HG03342 (cell line): ENCODE measurements around the gene LIN7B.
"Not testable (repeated sequence)": the region's sequence is repeated elsewhere in the genome, so short reads cannot be mapped to it uniquely, and the experiment has no call there.

ENCODE experiments used
- ATAC-seq: cut with Tn5 transposase; IDR thresholded peaks from one replicate; pipeline ENCODE4 v1.9.1; 2021; ENCODE audit warnings: mild to moderate bottlenecking, moderate library complexity; ENCODE audit not compliant: unreplicated experiment

Gene LIN7B

DNA sequence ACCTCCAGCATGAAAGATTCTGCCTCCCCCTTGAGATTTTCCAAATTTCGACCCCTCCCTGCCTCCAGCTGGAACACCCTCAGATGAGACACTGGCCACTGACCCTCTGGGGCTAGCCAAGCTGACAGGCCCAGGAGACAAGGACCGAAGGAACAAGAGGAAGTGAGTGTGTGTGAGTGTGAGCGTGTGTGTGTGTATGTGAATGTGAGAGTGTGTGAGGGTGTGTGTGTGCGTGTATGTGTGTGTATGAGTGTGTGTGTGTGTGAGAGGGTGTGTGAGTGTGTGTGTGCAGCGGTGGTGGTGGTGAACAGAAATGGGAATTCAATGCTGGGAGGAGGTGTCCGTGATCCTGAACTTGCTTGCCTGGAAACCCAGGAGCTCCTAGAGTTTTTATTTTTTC, 27.2 kb downstream of the LIN7B start:
- ATAC-seq, result no peak

DNA sequence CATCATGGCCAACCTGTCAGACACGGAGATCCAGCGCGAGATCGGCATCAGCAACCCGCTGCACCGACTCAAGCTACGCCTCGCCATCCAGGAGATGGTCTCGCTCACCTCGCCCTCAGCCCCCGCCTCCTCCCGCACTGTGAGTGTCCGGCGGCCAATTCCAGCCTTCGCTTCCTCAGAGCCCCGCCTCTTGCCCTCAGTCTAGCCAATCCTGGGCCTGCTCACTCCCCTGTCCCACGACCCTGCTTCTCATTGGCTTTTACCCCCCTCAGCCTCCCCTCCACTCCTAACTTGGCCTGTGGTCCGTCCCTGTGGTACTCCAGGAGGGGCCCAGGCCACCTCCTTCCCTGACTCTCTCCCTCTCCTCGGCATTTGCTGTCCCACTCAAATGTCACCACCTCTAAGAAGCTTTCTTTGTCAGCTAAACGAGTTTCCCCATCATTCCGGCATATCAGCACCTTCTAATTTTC, 28.7 kb downstream of the LIN7B start:
- ATAC-seq, result peak; percentile 84

GRCh38 chr19:49145573-49146407, 31.6 kb downstream of the LIN7B start:
- ATAC-seq, result no peak

DNA sequence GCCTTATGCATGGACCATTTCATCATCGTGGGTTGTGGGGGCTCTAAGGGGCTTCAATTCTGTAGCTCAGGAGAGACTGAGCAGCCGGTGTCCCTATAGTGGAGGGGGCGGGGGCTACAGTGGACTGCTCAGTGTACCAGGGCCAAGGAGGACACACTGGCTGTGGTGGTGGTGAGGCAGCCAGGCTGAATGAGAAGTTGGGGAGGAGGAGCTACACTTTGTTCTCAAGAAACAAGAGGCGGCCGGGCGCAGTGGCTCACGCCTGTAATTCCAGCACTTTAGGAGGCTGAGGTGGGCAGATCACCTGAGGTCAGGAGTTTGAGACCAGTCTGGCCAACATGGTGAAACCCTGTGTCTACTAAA, 32.2 kb downstream of the LIN7B start:
- not testable (repeated sequence) for ATAC-seq

- no peak for ATAC-seq
These were observed 34.0 kb downstream of the LIN7B start for GRCh38 chr19:49148044-49148682.

DNA sequence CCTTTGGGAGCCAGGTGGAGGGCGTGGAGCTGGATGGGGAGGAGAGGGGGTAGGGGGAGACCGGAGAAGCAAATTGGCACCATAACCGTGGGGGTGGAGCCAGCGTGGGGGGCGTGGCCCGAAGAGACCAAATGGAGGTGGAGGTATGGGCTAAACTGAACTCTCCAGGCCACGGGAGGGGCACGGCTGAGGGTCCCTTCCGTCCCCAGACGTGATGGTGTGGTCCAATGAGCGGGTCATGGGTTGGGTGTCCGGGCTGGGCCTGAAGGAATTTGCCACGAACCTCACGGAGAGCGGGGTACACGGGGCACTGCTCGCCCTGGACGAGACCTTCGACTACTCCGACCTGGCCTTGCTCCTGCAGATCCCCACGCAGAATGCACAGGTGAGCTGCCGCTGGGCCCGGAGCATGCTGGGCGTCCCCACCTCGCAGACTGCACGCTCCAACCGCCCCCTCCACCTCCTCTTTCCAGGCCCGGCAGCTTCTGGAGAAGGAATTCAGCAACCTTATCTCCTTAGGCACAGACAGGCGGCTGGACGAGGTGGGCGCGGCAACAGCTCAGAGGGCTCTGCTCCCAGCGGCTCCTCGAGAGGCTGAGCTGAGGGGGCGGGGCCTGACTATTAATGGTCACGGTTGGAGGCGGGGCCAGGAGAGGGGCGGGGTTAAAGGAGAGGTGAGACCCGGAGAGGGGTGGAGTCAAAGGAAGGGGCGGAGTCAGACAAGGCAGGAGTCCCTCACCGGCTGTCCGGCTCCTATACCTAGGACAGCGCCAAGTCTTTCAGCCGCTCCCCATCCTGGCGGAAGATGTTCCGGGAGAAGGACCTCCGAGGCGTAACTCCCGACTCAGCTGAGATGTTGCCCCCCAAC, 34.8 kb downstream of the LIN7B start:
- no peak for ATAC-seq

DNA sequence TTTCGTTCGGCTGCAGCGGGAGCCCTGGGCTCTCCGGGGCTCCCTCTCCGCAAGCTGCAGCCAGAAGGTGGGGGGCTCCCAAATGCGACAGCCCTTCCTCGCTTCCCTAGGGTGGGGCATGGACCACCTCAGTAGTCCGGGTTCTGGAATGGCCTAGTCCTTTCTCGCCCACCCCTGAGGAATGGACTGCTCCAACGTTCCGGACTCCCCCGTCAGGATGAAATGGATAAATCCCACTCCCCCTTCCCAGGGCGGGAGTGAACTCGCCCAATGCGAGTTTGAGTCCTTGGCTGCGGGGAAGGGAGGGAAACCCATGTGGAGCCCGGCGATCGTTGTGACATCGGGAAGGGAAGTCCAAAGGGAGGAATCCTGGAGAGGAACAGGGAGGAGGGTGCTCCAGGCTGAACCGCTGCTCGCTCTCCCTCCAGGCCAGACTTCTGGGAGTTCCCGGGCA, 35.5 kb downstream of the LIN7B start:
- ATAC-seq, result no peak

DNA sequence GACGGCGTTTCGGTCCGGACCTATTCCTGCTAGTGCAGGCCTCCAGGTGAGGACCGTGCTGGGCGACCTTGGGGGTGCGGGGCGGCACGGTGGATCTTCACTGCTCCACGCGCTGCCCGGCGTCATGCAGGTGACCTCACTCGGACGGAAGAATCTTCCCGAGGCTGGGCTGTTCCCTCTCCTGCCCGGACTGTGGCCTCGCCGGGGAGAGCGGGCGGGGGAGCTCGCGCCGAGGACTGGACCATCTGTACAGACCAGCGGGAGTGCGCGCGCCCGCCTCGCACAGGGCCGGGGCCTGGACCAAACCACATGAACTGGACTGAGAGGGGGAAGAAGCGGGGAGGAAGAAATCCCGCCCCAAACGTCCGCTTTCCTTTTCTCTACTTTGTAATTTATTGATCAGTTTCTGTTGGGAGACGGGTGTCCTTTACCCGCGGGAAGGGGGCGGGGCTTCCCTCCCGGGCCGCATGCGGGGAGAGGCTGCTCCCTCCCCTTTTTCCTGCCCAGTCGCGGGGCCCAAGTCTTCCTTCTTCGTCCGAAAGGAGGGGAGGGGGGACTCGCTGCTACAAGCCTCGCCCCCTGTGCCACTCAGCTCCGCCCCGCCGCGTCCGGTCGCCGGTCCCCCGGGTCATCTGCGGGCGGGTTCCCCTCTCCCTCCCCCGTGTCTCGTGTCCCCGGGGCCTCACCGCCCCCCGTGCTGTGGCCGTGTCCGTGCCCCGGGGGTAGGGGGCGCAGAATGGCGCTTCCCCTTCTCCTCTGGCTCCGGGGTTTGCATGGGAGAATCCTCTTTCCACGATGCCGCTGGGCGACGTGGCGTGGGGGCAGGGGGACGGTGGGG, 36.2 kb downstream of the LIN7B start:
- ATAC-seq, result no peak

- no peak for ATAC-seq
These were observed 36.7 kb downstream of the LIN7B start for GRCh38 chr19:49150944-49151243.

- ATAC-seq, result no peak
These were observed 37.3 kb downstream of the LIN7B start for GRCh38 chr19:49151267-49152118.

- no peak for ATAC-seq
These were observed 38.0 kb downstream of the LIN7B start for GRCh38 chr19:49152119-49152550.

DNA sequence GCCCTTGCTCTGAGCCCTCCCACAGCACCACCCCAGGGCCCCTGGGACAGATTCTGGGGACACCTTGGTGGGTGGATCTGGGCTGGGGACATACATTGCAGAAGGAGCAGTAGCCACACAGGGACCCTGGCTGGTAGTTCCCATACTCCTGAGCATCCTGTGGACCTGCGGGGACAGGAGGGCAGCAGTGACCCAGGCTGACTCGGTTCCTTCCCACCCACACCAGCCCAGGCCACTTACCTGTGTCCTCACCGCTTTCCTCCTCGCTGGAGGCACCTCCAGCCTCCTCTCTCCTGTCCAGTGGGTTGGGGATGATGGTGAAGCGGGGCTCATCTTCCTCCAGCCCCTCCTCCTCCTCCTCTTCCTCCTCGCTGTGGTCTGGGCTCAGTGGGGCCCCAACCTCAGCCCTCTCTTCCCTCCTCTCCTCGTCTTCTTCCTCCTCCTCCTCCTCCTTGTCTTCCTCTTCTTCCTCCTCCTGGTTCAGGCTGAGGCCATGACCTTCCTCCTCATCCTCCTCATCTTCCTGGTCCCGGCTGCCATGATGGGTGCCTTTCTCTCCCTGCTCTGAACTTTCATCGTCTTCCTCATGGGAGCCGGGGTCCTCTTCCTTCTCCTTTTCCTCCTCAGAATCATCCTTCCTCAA, 39.1 kb downstream of the LIN7B start:
- ATAC-seq, result no peak

DNA sequence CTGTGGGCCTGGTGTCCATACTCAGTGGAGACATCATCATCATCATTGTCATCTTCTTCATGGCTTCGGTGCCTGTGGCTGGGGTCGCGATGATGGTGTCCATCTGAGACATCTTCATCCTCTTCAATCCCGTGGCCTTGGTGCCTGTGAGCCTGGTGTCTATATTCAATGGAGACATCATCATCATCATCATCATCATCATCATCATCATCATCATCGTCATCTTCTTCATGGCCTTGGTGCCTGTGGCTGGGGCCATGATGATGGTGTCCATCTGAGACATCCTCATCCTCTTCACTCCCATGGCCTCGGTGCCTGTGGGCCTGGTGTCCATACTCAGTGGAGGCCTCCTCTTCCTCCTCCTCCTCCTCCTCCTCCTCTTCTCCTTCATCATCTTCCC, 40.1 kb downstream of the LIN7B start:
- ATAC-seq, result no peak

DNA sequence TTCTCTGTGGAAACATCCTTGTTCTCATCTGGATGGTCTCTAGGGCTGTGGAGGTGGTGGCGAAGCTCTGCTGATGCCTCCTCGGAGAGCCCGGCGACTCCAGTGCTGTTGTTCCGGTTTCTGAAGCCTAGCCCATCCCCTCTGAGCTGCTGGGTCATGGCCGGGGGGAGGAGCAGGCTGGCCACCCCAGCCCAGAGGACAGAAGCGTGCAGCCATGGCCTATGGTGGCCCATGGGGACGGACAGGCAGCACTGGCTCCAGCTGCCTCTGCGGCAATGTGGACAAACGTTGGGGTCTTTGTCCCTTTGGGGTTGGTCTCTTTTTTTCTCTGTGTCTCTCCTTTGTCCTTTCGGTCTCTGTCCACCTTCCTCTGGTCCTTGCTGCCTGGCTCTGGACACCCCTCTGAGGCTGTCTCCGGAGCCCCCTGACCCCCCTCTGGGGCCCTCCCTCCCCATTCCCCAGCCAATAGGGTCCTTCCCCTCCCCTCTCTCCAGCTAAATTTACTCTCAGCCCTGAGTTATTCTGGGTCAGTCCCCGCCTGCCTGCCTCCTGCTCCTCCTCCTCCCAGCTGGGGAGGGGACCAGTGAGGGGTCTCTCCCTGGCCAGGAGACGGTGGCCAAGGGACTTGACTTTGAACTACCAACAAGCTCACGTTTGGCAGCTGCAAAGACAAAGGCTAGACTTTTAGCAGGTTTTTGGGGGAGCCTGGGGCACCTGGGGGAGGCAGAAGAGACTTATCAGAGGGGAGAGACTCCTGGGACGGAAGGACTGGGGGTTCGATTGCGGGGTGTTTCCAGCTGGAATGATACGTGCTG, 41.0 kb downstream of the LIN7B start, which contains the start of gene HRC:
TSS of gene HRC (minus strand) at position 392 of the 815 bp plus-strand sequence. CDS start at position 233, 159 bp downstream.
- no peak for ATAC-seq

GRCh38 chr19:49155820-49156346, 41.7 kb downstream of the LIN7B start:
- no peak for ATAC-seq

DNA sequence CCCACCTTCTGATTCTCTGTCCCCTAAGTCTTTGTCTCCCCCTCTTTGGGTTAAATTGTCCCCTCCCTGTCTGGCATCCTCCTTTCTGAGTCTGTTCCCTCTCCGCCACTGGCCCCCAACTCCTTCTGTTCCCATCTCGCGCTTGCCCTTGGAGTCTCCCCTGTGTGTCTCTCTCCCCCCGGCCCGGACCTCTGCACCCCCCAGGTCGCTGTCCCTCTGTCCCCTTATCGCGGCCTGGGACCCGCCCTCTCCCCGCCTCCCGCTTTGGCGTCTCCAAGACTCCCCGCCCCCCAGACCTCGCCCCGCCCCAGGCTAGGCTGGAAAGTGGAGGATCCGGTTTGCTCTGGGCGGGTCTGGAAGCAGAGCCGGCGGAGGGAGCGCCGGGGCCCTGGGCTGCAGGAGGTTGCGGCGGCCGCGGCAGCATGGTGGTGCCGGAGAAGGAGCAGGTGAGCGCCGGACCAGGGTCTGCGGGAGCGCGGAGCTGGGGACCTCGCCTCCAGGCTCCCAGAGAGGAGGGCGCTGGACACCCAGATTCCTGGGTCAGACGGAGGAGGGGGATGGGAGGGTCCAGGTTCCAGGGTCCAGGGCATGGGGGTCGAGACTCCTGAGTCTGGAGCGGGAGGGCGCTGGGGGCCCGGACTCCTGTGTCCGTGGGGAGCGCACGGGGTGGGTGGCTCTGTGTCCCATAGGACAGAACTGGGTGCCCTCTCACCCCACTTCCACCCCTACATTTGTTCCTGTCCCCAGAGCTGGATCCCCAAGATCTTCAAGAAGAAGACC, 43.5 kb downstream of the LIN7B start, which contains the start of gene TRPM4:
TSS of gene TRPM4 (plus strand) at position 348 of the 780 bp plus-strand sequence. CDS start at position 423, 75 bp downstream.
- no peak for ATAC-seq
